Measurements from ENCODE around the gene EIF4E1B.
A peak's percentile ranks its signal among the peaks of the same experiment; 100 is the strongest.

EIF4E1B gene

DNA sequence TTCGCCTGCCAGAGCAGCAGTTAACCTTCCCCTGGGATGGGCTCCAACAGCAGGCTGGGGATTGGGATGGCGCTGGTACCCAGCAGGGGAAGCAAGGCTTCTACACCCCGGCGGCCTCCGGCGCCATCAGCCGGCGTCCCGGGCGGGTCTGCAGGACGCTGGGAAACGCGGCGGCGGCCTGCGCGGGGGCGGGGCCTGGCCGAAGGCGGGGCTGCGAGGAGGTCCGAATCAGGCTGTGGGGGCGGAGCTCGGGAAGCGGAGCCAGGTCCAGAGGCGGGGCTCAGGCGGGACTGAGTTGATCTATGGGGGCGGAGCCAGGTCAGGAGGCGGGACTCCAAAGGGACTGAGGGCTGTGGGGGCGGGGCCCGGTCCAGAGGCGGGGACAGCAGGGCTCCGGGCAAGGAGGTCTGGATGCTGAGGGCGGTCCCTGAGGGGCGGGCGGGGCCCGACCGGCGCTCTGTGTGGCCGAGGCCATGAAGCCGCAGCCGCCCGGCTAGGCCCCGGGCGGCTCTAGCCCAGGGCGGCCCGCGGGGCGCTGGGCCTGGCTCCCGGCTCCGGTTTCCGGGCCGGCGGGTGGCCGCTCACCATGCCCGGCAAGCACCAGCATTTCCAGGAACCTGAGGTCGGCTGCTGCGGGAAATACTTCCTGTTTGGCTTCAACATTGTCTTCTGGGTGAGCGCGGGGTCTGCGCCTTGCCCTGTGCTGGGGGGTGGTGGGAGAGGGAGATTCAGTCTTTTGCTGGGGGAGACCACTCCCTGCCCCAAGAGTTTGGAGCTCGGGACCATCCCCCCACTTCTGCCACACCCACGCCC lies 16.8 kb downstream of the EIF4E1B start, which contains the start of gene TSPAN17:
Gene TSPAN17, plus strand, starts transcription at position 455 of the 813 bp plus-strand sequence. Its CDS starts 132 bp downstream, at position 587.
- H3K27ac ChIP-seq (ENCODE audit: low read length), result peak within 1 kb of the TSS; percentile 64
- peak within 1 kb of the TSS; percentile 87 to 90 for H3K4me3 ChIP-seq (ENCODE audit: low read length in 2 of 2)
- H3K27me3 ChIP-seq (ENCODE audit: control insufficient read depth in 1 of 2, insufficient read depth in 2 of 2, low read length in 2 of 2), result no peaks in the 10 kb centered on the region
- no peaks in the 10 kb centered on the region for H3K9me3 ChIP-seq (ENCODE audit: control insufficient read depth in 2 of 2, low read length in 2 of 2)
- peak within 1 kb of the TSS; percentile 88 to 94 for H3K9ac ChIP-seq (ENCODE audit: low read length in 2 of 2)
- H3K4me1 ChIP-seq (ENCODE audit: control insufficient read depth, insufficient read depth, low read length), result peaks cover 19% of the 10 kb centered on the region
- no peaks in the 10 kb centered on the region for H3K36me3 ChIP-seq (ENCODE audit: control insufficient read depth in 2 of 2, insufficient read depth in 2 of 2, low read length in 2 of 2)

- Histone ChIP-seq H3K4me3 (ENCODE audit: low read length in 2 of 2) (peak overlapping the region; percentile 87 to 90), H3K36me3 (ENCODE audit: control insufficient read depth in 2 of 2, insufficient read depth in 2 of 2, low read length in 2 of 2) (peaks cover 4 to 5% of the 10 kb centered on the region in 2 donors), H3K4me1 (ENCODE audit: control insufficient read depth, insufficient read depth, low read length) (peaks cover 19% of the 10 kb centered on the region), H3K27ac (ENCODE audit: low read length) (peak overlapping the region; percentile 41), H3K9me3 (ENCODE audit: control insufficient read depth in 2 of 2, low read length in 2 of 2) (no peaks in the 10 kb centered on the region), H3K27me3 (ENCODE audit: control insufficient read depth in 1 of 2, insufficient read depth in 2 of 2, low read length in 2 of 2) (no peaks in the 10 kb centered on the region), H3K9ac (ENCODE audit: low read length in 2 of 2) (peak overlapping the region; percentile 88 to 94)
These were observed 17.5 kb downstream of the EIF4E1B start for GRCh38 chr5:176647843-176648473.

DNA sequence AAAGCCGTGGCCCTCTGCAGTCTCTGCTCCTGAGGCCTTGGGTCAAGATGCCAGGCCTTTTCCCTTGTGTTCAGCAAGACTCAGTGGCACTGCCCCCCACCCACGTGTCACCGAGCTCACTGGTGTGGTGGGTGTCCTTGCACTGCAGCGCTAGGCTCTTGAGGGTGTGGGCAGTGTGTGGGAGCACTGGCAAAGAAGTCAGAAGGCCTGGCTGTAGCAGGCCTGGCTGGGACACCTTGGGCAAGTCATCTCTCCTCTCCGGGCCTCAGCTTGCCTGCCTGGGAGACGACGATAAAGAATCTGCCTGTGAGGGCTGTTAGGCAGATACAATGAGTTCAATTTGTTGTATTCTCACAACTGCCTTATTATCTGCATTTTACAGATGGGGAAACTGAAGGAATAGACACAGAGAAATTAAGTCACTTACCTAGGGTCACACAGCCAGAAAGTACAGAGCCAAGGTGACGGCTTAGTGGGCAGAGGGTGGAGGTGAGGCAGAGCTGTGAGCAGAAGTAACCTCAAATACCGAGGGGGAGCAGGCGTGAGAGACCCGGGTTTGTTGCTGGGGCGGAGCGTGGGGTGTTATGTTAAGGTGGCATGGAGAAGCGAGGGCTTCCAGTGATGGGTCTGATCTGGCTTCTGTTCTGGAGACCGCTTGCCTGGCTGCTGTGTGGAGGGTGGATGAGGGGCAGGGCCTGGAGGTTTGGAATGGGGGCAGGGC lies 18.2 kb downstream of the EIF4E1B start:
- H3K36me3 ChIP-seq (ENCODE audit: control insufficient read depth in 2 of 2, insufficient read depth in 2 of 2, low read length in 2 of 2), result peaks cover 6 to 10% of the 10 kb centered on the region in 2 donors
- no peaks in the 10 kb centered on the region for H3K9me3 ChIP-seq (ENCODE audit: control insufficient read depth in 2 of 2, low read length in 2 of 2)
- no peaks in the 10 kb centered on the region for H3K27me3 ChIP-seq (ENCODE audit: control insufficient read depth in 1 of 2, insufficient read depth in 2 of 2, low read length in 2 of 2)
- peak overlapping the region; percentile 87 to 90 for H3K4me3 ChIP-seq (ENCODE audit: low read length in 2 of 2)
- peak overlapping the region; percentile 88 to 94 for H3K9ac ChIP-seq (ENCODE audit: low read length in 2 of 2)
- peaks cover 19% of the 10 kb centered on the region for H3K4me1 ChIP-seq (ENCODE audit: control insufficient read depth, insufficient read depth, low read length)
- no peak overlapping the region for H3K27ac ChIP-seq (ENCODE audit: low read length)

GRCh38 chr5:176650354-176650884 lies 19.9 kb downstream of the EIF4E1B start:
- Histone ChIP-seq H3K27me3 (ENCODE audit: control insufficient read depth in 1 of 2, insufficient read depth in 2 of 2, low read length in 2 of 2) (no peaks in the 10 kb centered on the region), H3K9me3 (ENCODE audit: control insufficient read depth in 2 of 2, low read length in 2 of 2) (no peaks in the 10 kb centered on the region), H3K4me3 (ENCODE audit: low read length in 2 of 2) (no peak overlapping the region), H3K4me1 (ENCODE audit: control insufficient read depth, insufficient read depth, low read length) (peaks cover 19% of the 10 kb centered on the region), H3K27ac (ENCODE audit: low read length) (no peak overlapping the region), H3K36me3 (ENCODE audit: control insufficient read depth in 2 of 2, insufficient read depth in 2 of 2, low read length in 2 of 2) (peaks cover 11 to 15% of the 10 kb centered on the region in 2 donors), H3K9ac (ENCODE audit: low read length in 2 of 2) (no peak overlapping the region)

- no peak overlapping the region for H3K9ac ChIP-seq (ENCODE audit: low read length in 2 of 2)
- H3K4me3 ChIP-seq (ENCODE audit: low read length in 2 of 2), result no peak overlapping the region
- no peak overlapping the region for H3K27ac ChIP-seq (ENCODE audit: low read length)
These were observed 21.1 kb downstream of the EIF4E1B start for GRCh38 chr5:176651472-176651980.

GRCh38 chr5:176652136-176652535 lies 21.7 kb downstream of the EIF4E1B start:
- Histone ChIP-seq H3K4me1 (ENCODE audit: control insufficient read depth, insufficient read depth, low read length) (peaks cover 14% of the 10 kb centered on the region), H3K9ac (ENCODE audit: low read length in 2 of 2) (no peak overlapping the region), H3K27ac (ENCODE audit: low read length) (no peak overlapping the region), H3K4me3 (ENCODE audit: low read length in 2 of 2) (no peak overlapping the region), H3K9me3 (ENCODE audit: control insufficient read depth in 2 of 2, low read length in 2 of 2) (no peaks in the 10 kb centered on the region), H3K36me3 (ENCODE audit: control insufficient read depth in 2 of 2, insufficient read depth in 2 of 2, low read length in 2 of 2) (peaks cover 11 to 19% of the 10 kb centered on the region in 2 donors), H3K27me3 (ENCODE audit: control insufficient read depth in 1 of 2, insufficient read depth in 2 of 2, low read length in 2 of 2) (no peaks in the 10 kb centered on the region)

More at GRCh38 chr5:176651472-176651980, 21.1 kb downstream of the EIF4E1B start:
- Histone ChIP-seq H3K4me1 (ENCODE audit: control insufficient read depth, insufficient read depth, low read length) (peaks cover 19% of the 10 kb centered on the region), H3K9me3 (ENCODE audit: control insufficient read depth in 2 of 2, low read length in 2 of 2) (no peaks in the 10 kb centered on the region), H3K27me3 (ENCODE audit: control insufficient read depth in 1 of 2, insufficient read depth in 2 of 2, low read length in 2 of 2) (no peaks in the 10 kb centered on the region), H3K36me3 (ENCODE audit: control insufficient read depth in 2 of 2, insufficient read depth in 2 of 2, low read length in 2 of 2) (peaks cover 11 to 15% of the 10 kb centered on the region in 2 donors)

DNA sequence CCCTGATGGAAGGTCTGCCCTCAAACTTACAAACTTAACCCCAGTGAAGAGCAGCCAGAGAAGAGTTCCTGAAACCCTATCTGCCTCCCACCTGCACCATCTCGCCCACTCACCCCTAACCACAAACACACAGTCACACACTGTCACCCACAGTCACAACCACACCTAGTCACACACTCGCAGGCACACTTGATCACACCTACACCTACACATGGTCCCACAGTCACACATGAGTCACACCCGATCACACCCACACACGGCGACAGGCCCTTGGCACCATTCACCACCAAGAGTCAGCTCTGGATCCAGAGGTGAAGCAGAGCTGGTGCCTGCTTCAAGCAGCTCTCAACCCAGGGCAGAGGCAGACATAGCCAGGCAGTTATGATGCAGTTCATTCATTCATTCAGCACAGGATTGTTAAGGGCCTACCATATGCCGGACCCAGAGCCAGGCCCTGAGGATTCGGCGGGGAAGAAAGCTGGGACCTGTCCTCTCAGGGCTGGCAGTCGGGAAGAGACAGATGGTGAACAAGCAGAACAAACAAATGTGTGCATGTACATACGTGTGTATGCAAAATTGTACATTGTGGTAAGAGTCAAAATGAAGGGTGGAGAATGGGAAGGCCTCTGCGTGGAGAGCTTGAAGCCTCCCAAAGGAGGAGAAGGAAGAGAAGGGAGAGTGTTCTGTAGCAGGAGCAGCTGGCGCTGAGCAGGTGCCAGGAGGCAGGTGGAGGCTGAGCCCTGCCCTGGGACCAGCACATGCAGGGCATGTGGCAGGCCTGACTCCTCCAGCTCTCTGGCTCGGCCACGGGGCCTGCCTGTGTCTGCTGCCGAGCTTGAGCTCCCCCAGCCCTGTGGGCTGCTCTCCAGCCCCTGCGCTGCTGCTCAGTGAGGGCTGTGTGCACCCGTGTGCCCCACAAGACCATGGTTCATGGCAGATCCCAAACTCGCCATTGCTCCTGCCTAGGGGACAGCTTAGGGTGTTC lies 23.2 kb downstream of the EIF4E1B start:
- Histone ChIP-seq H3K4me1 (ENCODE audit: control insufficient read depth, insufficient read depth, low read length) (peaks cover 11% of the 10 kb centered on the region), H3K9me3 (ENCODE audit: control insufficient read depth in 2 of 2, low read length in 2 of 2) (no peaks in the 10 kb centered on the region), H3K4me3 (ENCODE audit: low read length in 2 of 2) (no peak overlapping the region), H3K9ac (ENCODE audit: low read length in 2 of 2) (no peak overlapping the region), H3K36me3 (ENCODE audit: control insufficient read depth in 2 of 2, insufficient read depth in 2 of 2, low read length in 2 of 2) (peaks cover 11 to 19% of the 10 kb centered on the region in 2 donors), H3K27me3 (ENCODE audit: control insufficient read depth in 1 of 2, insufficient read depth in 2 of 2, low read length in 2 of 2) (no peaks in the 10 kb centered on the region), H3K27ac (ENCODE audit: low read length) (no peak overlapping the region)

GRCh38 chr5:176654856-176655255 lies 24.4 kb downstream of the EIF4E1B start:
- H3K4me1 ChIP-seq (ENCODE audit: control insufficient read depth, insufficient read depth, low read length), result peaks cover 10% of the 10 kb centered on the region
- no peaks in the 10 kb centered on the region for H3K9me3 ChIP-seq (ENCODE audit: control insufficient read depth in 2 of 2, low read length in 2 of 2)
- no peak overlapping the region for H3K9ac ChIP-seq (ENCODE audit: low read length in 2 of 2)
- no peak overlapping the region for H3K27ac ChIP-seq (ENCODE audit: low read length)
- H3K27me3 ChIP-seq (ENCODE audit: control insufficient read depth in 1 of 2, insufficient read depth in 2 of 2, low read length in 2 of 2), result no peaks in the 10 kb centered on the region
- H3K36me3 ChIP-seq (ENCODE audit: control insufficient read depth in 2 of 2, insufficient read depth in 2 of 2, low read length in 2 of 2), result peaks cover 11 to 19% of the 10 kb centered on the region in 2 donors
- H3K4me3 ChIP-seq (ENCODE audit: low read length in 2 of 2), result no peak overlapping the region

- Histone ChIP-seq H3K4me3 (ENCODE audit: low read length in 2 of 2) (no peak overlapping the region), H3K27me3 (ENCODE audit: control insufficient read depth in 1 of 2, insufficient read depth in 2 of 2, low read length in 2 of 2) (no peaks in the 10 kb centered on the region), H3K4me1 (ENCODE audit: control insufficient read depth, insufficient read depth, low read length) (peaks cover 14% of the 10 kb centered on the region), H3K36me3 (ENCODE audit: control insufficient read depth in 2 of 2, insufficient read depth in 2 of 2, low read length in 2 of 2) (peaks cover 11 to 19% of the 10 kb centered on the region in 2 donors), H3K27ac (ENCODE audit: low read length) (no peak overlapping the region), H3K9ac (ENCODE audit: low read length in 2 of 2) (no peak overlapping the region), H3K9me3 (ENCODE audit: control insufficient read depth in 2 of 2, low read length in 2 of 2) (no peaks in the 10 kb centered on the region)
These were observed 26.1 kb downstream of the EIF4E1B start for GRCh38 chr5:176656467-176656990.
